GM18519 (cell line): ENCODE measurements around the gene MPHOSPH10.
"Not testable (repeated sequence)": the region's sequence is repeated elsewhere in the genome, so short reads cannot be mapped to it uniquely, and the experiment has no call there.

Experiments used
- ATAC-seq: cut with Tn5 transposase; IDR thresholded peaks from one replicate; pipeline ENCODE4 v1.9.1; 2021; ENCODE audit warnings: mild to moderate bottlenecking, moderate library complexity; ENCODE audit not compliant: unreplicated experiment, low FRiP score

Gene MPHOSPH10

DNA sequence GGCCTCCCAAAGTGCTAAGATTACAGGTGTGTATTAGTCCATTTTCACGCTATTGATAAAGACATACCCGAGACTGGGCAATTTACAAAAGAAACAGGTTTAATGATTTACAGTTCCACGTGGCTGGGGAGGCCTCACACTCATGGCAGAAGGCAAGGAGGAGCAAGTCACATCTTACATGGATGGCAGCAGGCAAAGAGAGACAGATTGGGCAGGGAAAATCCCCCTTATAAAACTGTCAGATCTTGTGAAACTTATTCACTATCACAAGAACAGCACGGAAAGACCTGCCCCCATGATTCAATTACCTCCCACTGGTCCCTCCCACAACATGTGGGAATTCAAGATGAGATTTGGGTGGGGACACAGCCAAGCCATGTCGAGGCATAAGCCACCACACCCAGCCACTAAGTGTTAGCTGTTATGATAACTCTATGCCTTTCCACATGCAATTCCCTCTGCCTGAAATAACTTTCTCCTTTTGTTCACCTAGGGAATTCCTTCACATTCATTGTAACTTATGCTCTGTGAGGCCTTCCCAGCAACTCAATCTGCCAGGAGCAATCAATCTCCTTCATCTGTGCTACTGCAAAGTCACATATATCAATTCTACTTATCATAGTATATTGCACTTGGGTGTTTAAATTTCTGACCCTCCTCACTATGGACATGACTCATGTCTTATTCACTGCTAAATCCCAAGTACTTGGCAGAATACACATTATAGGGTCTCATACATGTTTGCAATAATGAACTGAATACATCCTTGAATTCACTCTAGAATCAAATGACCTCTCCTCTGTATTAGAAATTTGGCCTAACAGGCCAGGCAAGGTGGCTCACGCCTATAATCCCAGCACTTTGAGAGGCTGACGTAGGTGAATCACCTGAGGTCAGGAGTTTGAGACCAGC is 7.8 kb upstream of the MPHOSPH10 start:
- no peak for ATAC-seq

DNA sequence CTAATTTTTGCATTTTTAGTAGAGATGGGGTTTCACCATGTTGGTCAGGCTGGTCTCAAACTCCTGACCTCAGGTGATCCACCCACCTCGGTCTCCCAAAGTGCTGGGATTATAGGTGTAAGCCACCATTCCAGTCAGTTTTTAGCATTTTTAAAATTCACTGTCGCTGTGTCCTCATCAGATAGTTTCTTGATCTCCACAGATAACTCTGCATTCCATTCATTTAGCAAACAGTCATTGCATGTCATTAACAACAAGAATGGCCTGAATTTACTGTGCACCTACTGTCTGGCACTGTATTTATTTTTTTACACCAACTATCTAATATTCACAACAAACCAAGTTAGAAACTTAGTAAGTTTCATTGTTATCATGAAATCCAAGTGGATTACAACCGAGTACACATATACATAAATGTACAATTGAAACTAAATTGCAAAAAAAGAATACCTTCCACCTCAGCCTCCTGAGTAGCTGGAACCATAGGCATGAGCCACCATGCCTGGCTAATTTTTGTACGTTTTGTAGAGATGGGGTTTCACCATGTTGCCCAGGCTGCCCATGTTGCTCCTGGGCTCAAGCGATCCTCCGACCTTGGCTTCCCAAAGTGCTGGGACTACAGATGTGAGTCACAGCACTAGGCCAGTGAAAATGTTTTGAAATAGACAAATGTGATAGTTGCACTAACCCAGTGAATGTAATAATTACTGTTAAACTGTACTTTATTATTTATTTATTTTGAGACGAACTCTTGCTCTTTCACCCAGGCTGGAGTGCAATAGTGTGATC is 4.7 kb upstream of the MPHOSPH10 start:
- no peak for ATAC-seq

DNA sequence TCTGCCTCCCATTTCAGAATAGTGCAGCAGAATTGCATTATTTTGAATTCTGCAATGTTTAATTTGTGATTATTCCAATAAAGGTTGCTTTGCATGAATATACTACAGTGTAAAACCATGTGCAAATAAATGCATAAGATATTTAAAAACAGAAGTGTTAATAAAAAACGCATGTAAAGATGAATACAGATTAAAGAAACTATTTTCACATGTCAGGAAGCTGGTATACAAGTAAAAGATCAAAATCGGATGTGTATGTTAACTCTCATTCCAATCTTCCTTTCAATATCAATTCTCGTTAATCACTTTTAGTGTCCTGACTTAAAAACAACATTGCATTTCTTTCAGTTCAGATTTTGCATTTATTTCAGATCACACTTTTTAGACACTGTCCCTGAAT is 3.5 kb upstream of the MPHOSPH10 start:
- ATAC-seq = no peak

DNA sequence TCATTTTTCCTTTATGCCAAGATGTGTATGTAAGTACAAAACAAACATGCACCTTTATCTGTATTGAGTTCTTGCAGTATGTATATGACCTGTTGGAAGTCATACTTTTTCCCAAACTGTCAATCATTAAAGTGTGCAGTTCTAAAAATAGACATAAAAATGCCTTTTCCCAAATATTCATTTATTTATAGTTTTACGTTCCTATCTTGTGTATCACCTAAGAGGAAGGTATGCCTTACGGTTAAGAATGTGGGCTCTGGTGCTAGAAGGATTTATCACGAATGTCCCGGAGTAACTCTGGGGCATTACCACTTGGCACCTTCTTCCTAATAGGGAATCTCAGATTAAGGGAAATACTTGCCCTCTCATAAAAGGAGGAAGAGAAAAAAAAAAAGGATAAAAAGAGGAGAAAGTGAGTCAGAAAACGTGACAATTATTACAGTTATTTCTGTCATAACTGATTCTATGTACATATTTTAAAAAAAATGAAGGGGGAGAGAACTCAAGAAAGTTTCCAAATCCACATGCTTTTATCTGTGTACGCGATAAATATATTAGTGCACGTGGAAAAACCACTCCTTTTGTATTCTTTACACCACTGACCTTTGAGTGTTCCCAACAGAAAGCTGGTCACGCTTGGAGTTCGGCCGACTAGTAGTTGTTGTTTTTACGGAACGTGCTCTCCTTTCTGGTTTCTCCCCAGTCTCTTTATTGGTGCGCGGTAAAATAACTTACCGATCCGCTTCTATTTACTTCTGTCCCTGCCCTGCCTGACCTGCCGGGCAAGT is 1.1 kb upstream of the MPHOSPH10 start:
- no peak for ATAC-seq

DNA sequence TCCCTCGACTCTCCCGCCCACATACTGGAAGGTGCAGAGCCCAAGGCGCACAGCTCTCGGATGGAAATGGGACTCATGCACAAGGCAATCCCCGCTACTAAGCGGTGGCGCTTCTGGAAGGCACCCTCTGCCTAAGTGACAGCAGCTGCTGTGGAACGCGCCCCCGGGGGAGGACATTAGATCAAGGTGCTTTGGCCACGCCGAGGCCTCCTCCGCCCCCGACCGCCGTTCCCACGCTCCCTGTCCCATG is 607 bp upstream of the MPHOSPH10 start:
- ATAC-seq = peak; percentile 29

DNA sequence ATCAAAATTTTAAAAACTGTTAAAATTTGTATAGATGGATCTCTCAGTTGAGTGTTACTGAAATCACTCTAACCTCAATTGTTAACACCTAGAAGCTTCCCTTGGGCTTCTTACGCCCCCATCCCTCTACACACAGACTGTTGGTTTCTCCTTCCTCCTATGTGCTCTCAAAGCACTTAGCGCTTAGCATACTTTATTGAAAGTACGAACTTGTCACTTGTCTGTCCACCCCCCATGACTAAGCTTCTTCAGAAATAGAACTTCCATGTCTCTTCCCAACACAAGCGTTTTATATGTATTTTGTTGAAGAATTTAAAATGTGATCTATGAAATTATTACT is 441 bp downstream of the MPHOSPH10 start:
- no peak for ATAC-seq

DNA sequence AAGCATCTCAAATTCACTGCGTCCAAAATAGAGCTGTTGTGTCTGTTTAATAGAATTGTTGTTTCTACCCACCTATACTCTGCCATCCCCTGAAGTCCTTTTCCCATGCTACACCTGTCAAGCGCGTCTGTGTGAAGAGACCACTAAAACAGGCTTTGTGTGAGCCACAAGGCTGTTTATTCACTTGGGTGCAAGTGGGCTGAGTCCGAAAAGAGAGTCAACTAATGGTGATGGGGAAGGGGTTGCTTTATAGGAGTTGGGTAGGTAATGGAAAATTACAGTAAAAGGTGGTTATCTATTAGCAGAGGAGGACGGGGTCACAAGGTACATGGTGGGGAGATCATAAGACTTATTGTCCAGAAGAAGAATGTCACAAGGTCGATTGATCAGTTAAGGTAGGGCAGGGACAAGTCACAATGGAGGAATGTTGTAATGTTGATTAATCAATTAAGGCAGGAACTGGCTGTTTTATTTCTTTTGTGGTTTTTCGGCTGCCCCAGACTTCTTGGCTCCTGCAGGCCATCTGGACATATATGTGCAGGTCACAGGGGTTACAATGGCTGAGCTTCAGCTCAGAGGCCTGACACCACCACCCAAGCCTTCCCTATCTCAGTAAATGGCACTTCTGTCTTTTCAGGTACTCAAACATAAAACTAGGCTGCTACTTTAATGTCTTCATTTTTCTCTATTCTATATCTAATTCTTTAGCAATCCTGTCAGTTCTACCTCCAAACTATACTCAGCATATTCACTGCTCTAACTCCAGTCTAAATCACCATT is 1.1 kb downstream of the MPHOSPH10 start:
- ATAC-seq = not testable (repeated sequence)

DNA sequence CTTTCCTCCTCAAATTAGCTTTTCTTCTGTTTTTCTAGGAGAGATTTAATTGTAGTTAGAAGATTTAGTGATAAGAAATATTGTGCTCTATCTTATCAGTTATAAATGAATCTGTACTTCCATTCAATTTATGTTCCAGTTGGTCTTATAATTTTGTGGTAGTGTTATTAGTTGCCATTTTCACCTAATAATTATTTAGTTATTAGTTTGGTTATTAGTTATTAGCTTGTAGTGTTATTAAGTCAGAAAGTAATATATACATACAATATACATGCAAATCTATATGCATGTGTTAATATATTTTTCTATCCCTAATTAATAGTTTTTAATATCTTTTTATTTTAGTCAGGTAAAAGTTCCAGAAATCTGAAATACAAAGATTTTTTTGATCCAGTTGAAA is 3.2 kb downstream of the MPHOSPH10 start:
- no peak for ATAC-seq

DNA sequence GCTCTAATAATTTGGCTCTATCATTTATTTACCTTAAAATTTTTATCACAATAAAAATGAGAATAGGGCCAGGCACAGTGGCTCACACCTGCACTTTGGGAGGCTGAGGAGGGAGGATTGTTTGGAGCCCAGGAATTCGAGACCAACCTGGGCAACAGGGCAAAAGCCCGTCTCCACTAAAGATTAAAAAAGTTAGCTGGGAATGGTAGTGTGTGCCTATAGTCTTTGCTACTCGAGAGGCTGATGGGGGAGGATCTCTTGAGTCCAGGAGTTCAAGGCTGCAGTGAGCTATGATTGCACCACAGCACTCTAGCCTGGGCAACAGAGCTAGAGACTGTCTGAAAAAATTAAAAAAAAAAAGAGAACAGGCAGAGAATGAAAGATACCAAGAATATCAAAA is 5.7 kb downstream of the MPHOSPH10 start:
- no peak for ATAC-seq

DNA sequence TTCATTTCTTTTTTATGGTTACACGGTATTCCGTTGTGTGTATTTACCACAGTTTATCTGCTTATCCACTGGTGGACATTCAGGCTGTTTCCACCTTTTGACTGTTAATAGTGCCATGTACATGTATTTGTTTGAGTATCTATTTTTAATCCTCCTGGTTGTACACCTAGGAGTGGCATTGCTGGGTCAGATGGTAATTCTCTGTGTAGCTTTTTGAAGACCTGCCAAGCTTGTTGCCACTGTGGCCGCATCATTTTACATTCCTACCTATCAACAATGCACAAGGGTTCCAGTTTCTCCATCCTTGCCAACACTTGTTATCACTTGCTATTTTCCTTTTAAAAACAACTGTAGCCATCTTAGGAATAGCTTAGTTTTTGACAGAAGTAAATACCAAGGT is 13.3 kb downstream of the MPHOSPH10 start:
- ATAC-seq = no peak

DNA sequence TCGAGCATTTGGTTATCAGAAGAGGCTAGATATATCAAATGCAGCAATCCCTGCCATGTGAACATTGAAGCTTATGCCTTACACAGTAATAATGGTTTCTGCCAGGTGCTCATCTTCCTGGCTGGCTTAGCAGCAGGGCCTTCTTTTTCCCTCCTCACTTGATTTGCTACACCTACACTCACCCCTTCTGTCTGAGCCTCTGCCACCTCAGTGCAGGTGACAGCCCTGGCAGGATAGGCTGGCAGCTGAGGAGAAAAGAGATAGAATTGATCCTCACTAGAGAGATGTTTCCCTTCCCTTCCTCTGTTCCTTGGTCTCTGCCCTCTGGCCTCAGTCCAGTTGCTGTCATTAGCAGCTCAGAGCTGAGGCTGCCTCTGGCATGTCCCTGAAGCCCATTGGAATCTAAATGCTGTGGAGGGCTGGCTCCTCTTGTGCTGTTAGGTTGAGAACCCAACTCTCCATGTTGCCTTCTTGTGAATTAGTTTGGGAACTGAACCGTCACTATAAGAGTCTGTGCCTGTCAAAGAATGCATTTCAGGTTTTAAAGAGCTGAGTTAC is 18.2 kb downstream of the MPHOSPH10 start:
- no peak for ATAC-seq

DNA sequence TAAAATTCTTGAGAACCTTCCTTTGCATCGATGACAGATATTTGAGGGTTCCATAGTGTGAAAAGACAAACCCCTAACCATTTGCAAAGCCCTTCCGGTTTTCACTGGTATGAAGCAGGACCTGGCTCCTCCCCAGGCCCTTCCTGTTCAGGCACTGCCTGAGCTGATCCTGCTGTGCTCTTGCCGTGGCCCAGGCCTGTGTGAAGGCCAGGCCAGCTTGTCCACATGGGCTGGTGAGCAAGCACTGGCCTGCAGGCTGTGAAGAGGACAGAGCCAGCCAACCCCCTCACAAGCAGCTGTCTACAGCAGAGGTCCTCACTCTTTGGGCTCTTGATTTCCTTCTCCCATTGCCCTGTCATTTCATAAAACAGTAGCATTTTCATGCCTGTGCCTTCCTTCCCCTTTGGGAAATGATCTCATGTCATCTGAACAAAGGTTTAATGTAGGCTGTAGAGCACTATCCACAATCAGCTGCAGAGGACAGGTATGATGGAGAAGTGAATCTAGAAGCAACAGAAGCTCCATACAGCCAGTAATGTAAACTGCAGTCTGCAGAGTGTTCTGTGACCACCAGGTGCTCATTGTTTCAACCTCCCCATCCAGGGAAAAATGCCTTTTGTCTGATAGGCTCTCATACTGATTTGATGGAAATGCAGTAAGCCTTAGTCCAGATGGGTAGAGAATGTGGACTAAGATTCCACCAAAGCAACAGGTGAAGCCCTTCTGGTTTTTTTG is 19.8 kb downstream of the MPHOSPH10 start:
- no peak for ATAC-seq

DNA sequence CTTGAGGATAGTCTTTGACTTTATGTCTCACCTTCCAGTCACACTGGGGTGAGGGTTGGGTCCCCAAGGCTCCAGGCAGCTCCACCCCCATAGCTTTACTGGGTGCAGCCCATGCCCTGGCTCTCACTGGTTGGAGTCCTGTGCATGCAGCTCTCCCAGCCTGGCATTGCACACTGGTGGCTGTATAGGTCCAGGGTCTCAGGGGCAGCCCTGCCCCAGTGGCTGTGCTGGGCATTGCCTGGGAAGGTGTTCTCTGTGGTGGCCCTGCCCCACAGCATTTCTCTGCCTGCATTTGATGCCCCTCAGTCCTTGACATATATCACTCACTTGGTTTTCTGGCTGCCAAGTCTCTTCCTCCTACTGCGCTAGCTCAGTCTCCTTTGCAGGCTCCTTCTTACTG is 21.2 kb downstream of the MPHOSPH10 start:
- no peak for ATAC-seq

DNA sequence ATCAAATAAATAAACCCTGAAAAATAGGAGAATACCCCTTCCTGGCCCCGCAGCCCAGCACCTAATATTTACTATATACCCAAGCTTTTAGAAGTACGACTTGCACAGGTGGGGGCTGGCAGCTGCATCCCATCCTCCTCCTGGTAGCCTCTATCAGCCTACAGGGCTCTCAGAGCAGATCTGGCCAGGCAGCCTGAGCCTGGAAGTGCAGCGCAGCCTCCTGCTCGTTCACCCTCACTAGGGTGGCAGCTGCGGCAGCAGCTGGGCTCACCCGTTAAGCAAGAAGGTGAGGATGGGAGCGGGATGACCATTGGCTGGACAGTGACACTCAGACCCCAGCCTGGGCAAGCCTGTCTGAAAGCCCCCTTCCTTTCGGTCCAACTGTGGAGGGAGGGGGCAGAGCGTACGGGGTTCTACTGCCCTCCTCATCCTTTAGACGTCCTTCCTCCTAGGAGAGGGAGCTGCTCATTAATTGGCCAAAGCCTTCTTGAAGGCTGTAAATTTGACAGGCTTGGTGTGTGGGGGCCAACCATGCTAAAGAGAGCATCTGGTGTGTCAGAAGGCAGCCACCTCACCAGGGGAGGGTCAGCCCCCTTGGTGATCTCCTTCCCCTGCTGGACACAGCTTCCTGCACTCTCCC is 23.3 kb downstream of the MPHOSPH10 start:
- no peak for ATAC-seq

DNA sequence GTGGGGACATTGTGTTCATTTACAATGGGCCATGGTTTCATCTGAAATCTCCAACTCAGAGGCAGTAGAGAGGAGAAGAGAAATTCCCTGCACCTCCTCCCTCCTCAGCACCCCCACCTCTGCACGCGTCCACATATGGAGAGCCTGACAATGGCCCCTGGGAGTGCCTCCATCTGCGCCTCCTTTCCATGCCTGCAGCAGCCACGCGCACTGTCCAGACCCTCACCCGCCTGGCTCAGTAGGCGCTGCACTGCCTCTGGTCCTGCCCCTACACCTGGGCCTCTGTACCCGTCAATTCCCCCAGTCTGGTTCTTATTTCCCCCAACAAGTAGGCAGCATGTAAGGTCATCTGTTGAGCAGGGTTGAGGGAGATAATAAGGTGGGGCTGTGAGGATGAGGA is 23.8 kb downstream of the MPHOSPH10 start:
- ATAC-seq = no peak

DNA sequence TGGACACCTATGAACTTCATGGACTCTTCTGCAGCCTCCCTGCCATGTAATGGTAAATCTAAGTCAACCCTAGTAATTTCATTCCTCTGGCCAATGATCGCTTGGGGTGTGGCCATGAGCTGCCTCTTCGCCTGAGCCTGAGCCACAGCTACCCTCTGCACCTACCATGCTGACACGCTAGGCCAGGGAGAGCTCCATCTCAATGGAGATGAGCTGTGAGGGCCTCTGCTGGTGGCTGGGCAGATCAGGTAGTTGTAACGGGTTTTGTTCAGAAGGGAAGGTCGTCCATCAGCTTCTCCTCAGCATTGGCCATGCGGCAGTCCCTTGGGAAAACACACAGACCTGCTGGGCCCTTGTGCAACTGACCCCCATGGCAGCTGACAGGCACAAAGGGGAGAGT is 24.4 kb downstream of the MPHOSPH10 start:
- peak; percentile 67 for ATAC-seq

DNA sequence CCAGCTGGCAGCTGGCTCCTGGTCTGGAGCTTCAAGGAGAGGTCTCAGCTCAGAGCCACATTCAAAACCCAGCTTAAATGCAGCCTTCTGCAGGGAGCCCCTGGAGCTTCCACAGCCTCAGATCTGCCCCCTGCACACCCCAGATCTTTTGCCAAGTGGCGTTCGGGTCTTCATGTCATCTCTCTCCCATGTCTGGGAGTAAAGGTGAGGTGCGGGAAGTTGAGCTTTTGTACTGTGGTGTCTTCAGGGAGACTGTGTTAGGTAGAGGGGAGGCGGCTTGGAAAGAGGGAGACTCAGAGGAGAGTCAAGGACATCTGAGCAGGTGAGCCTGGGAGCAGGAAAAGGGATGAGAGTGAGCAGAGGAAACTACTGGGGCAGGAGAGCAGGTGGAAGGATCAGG is 25.4 kb downstream of the MPHOSPH10 start:
- no peak for ATAC-seq

DNA sequence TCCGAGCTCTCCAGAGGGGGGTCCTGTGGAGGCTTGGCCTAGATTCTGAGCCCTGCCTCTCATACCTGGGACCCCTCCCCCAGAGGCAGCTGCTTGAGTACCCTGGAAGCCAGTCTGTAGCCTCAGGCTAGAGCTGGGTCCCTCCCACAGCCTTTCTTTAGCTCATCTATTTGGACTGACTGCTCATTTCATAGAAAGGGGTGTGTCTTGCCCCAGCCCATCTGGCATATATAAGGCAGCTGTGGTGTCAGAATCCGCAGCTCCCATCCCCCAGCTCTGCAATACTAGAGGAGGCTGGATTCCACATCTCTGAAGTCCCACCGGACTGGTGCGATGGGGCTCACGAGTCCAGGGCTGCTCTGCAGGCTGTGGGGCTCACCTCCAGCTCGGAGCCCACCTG is 26.1 kb downstream of the MPHOSPH10 start:
- no peak for ATAC-seq

DNA sequence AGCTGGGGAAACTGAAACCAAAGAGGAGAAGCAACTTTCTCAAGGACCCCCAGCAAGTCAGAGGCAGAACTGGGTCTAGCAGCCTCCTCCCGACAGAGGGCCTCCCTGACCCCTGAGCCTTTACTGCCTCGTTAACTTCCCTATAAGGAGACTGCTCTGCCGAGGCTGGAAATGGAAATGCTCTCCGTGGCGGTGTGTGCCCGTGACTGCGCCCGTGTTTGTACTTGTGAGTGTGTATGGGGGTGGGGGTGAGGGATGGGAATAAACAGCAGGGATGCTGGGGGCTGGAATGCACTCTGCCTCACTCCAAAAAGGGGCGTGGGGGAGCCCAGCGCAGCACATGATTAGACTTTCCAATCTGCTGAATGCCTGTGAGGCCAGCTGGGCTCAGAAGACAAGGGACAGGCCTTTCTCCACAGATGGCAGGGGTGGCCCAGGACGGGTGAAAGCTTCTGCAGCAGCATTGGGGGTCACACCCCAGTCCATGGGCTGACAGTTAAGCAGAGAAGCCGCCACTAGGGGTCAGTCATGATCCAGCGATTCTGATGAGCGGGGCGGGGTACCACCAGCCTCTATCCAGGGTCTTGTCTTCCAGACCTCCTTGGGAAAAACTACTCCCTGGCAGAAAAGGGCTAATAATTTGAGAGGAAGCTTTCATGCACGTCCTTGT is 26.8 kb downstream of the MPHOSPH10 start:
- no peak for ATAC-seq
